ENCODE measurements around the gene TSPAN15. TPM values are rescaled to one million over a fixed set of nuclear protein-coding genes. Genes with fewer than 3 reads are reported as not detected.
"Not testable (repeated sequence)": the region's sequence is repeated elsewhere in the genome, so short reads cannot be mapped to it uniquely, and the experiment has no call there.

TSPAN15 gene
- polyA plus RNA-seq, 4 donors = 58.2 to 77.6 (median 66.0) TPM

GRCh38 chr10:69481811-69482524 lies 30.7 kb downstream of the TSPAN15 start:
- no peak for DNase-seq (ENCODE audit: low read depth in 4 of 4, low spot score in 3 of 4)

GRCh38 chr10:69483963-69484362 lies 32.7 kb downstream of the TSPAN15 start:
- DNase-seq (ENCODE audit: low read depth in 4 of 4, low spot score in 3 of 4) = no peak

GRCh38 chr10:69484736-69485135 lies 33.5 kb downstream of the TSPAN15 start:
- DNase-seq (ENCODE audit: low read depth in 4 of 4, low spot score in 3 of 4) = no peak

- no peak for DNase-seq (ENCODE audit: low read depth in 4 of 4, low spot score in 3 of 4)
Observed at GRCh38 chr10:69486922-69487730, 35.9 kb downstream of the TSPAN15 start.

- not testable (repeated sequence) for DNase-seq (ENCODE audit: low read depth in 4 of 4, low spot score in 3 of 4)
Observed at GRCh38 chr10:69488149-69488844, 37.0 kb downstream of the TSPAN15 start.

GRCh38 chr10:69488856-69489255 lies 37.6 kb downstream of the TSPAN15 start:
- not testable (repeated sequence) for DNase-seq (ENCODE audit: low read depth in 4 of 4, low spot score in 3 of 4)

- DNase-seq (ENCODE audit: low read depth in 4 of 4, low spot score in 3 of 4) = no peak
Observed at GRCh38 chr10:69489506-69490090, 38.3 kb downstream of the TSPAN15 start.

GRCh38 chr10:69490876-69491275 lies 39.6 kb downstream of the TSPAN15 start:
- DNase-seq (ENCODE audit: low read depth in 4 of 4, low spot score in 3 of 4) = no peak

GRCh38 chr10:69491611-69492010 lies 40.3 kb downstream of the TSPAN15 start:
- DNase-seq (ENCODE audit: low read depth in 4 of 4, low spot score in 3 of 4) = no peak

GRCh38 chr10:69492091-69492745 lies 41.0 kb downstream of the TSPAN15 start:
- DNase-seq (ENCODE audit: low read depth in 4 of 4, low spot score in 3 of 4) = no peak

- DNase-seq (ENCODE audit: low read depth in 4 of 4, low spot score in 3 of 4) = no peak
Observed at GRCh38 chr10:69492746-69493462, 41.6 kb downstream of the TSPAN15 start.

GRCh38 chr10:69494626-69495558 lies 43.6 kb downstream of the TSPAN15 start:
- no peak for DNase-seq (ENCODE audit: low read depth in 4 of 4, low spot score in 3 of 4)

- DNase-seq (ENCODE audit: low read depth in 4 of 4, low spot score in 3 of 4) = no peak
Observed at GRCh38 chr10:69495666-69496065, 44.4 kb downstream of the TSPAN15 start.

- DNase-seq (ENCODE audit: low read depth in 4 of 4, low spot score in 3 of 4) = no peak
Observed at GRCh38 chr10:69496352-69497230, 45.3 kb downstream of the TSPAN15 start.

- no peak for DNase-seq (ENCODE audit: low read depth in 4 of 4, low spot score in 3 of 4)
Observed at GRCh38 chr10:69497231-69497561, 45.9 kb downstream of the TSPAN15 start.

GRCh38 chr10:69497611-69498390 lies 46.5 kb downstream of the TSPAN15 start:
- DNase-seq (ENCODE audit: low read depth in 4 of 4, low spot score in 3 of 4) = no peak

Measured in right renal pelvis (tissue), 4 donors.